Mucosa of descending colon (tissue), 3 donors: ENCODE data around the gene ATR. TPM values are rescaled to one million over a fixed set of nuclear protein-coding genes. Genes with fewer than 3 reads are reported as not detected.
"Not testable (repeated sequence)": the region's sequence is repeated elsewhere in the genome, so short reads cannot be mapped to it uniquely, and the experiment has no call there.

Experiments
- ATAC-seq: fragments of 200-7000 bp; cut with Tn5 transposase; one replicate; pipeline ENCODE4 v1.9.1; 2020; ENCODE audit warnings: mild to moderate bottlenecking, moderate library complexity
- DNase-seq, 3 donors: peaks; one replicate each; pipeline ENCODE4 v3.0.0-alpha.2; 2020
- H3K36me3 ChIP-seq: fragments of 200-600 bp; one replicate; pipeline ENCODE4 v1.8.0; 2021; ENCODE audit warnings: low read depth, mild to moderate bottlenecking
- H3K4me1 ChIP-seq: fragments of 200-600 bp; one replicate; pipeline ENCODE4 v1.8.0; 2021; ENCODE audit warnings: low read depth, mild to moderate bottlenecking
- H3K4me3 ChIP-seq: fragments of 200-600 bp; one replicate; pipeline ENCODE4 v1.8.0; 2021; ENCODE audit warnings: mild to moderate bottlenecking
- H3K9me3 ChIP-seq: fragments of 200-600 bp; one replicate; pipeline ENCODE4 v1.8.0; 2021; ENCODE audit warnings: mild to moderate bottlenecking
- intact Hi-C, 2 donors: fragments of 100-400 bp; cut with DNase I in 1 of 2; cut with micrococcal nuclease in 1 of 2; formaldehyde crosslinking; loops; one replicate each; pipeline versions ENCODE4 v1.11.0 to v1.11.1; 2022; cut with DNase I, micrococcal nuclease
- total RNA-seq, 3 donors: library from RNA; stranded (reverse); fragmentation: NEBNext Ultra II Directional in 2 of 3; extraction: Animal tissue kit (Norgen Biotek cat#: 25700) in 2 of 3; gene quantifications; one replicate each; pipeline versions ENCODE4 v1.2.1 to v1.2.4, GENCODE V29; 2021 to 2023
- TF ChIP-seq, protein P1 (sequence below): fragments of 200-600 bp; IDR thresholded peaks from one replicate; pipeline ENCODE4 v1.8.0; 2022; ENCODE audit warnings: antibody characterized with exemption, mild to moderate bottlenecking
- donor health status: DM: no; HTN: no; CAD: no; lungs with moderate emphysema.
- donor health status: DM: no; HTN: no; CAD: no.
- donor health status: DM: no; HTN: yes; CAD: no.

ATR gene
- total RNA-seq, 3 donors from 2014 or later = 16.0 to 21.1 (median 18.1) TPM

DNA sequence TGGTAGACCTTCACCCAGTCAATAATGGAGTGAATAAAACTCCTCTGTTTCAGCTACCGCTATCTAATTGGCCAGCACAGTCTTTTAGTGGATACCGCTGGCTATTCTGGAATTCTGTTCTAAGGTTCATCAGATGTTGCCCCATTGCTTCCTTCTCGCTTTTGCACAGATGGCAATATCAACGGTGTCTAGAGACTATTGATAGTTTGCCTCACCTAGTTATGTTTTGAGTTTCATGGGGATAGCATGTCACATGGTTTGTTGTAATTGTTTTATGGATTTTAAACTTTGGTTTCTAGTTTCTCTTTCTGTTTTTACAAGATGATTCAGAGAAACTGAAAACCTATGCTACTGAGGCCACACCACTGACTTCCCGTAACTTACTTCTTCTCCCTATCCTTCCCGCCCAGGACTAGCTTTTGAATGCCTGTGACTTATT, 132.7 kb downstream of the ATR start:
- Histone ChIP-seq H3K4me1 (peaks cover 13% of the 10 kb centered on the region), H3K4me3 (no peak overlapping the region), H3K9me3 (no peaks in the 10 kb centered on the region), H3K36me3 (no peaks in the 10 kb centered on the region)
- ATAC-seq (peak; percentile 71), DNase-seq (peak in 1 of 3 donors; percentile 53)
- intact Hi-C loops = no loop called here
- TF ChIP-seq, protein P1, sequence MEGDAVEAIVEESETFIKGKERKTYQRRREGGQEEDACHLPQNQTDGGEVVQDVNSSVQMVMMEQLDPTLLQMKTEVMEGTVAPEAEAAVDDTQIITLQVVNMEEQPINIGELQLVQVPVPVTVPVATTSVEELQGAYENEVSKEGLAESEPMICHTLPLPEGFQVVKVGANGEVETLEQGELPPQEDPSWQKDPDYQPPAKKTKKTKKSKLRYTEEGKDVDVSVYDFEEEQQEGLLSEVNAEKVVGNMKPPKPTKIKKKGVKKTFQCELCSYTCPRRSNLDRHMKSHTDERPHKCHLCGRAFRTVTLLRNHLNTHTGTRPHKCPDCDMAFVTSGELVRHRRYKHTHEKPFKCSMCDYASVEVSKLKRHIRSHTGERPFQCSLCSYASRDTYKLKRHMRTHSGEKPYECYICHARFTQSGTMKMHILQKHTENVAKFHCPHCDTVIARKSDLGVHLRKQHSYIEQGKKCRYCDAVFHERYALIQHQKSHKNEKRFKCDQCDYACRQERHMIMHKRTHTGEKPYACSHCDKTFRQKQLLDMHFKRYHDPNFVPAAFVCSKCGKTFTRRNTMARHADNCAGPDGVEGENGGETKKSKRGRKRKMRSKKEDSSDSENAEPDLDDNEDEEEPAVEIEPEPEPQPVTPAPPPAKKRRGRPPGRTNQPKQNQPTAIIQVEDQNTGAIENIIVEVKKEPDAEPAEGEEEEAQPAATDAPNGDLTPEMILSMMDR = no peak

DNA sequence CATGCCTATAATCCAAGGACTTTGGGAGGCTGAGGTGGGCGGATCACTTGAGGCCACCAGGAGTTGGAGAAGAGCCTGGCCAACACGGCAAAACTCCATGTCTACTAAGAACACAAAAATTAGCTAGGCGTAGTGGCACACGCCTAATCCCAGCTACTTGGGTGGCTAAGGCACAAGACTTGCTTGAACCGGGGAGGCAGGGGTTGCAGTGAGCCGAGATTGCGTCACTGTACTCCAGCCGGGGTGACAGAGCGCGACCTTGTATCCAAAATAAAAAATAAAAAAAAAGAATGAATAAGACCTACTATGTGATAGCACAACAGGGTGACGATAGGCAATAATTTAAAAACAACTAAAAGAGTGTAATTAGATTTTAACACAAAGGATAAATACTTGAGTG, 134.2 kb downstream of the ATR start:
- ATAC-seq (no peak), DNase-seq (no peak)
- H3K36me3 ChIP-seq = no peaks in the 10 kb centered on the region
- H3K4me1 ChIP-seq = peaks cover 13% of the 10 kb centered on the region
- intact Hi-C loops = no loop called here
- TF ChIP-seq, protein P1 = no peak
- H3K9me3 ChIP-seq = no peaks in the 10 kb centered on the region
- no peak overlapping the region for H3K4me3 ChIP-seq

DNA sequence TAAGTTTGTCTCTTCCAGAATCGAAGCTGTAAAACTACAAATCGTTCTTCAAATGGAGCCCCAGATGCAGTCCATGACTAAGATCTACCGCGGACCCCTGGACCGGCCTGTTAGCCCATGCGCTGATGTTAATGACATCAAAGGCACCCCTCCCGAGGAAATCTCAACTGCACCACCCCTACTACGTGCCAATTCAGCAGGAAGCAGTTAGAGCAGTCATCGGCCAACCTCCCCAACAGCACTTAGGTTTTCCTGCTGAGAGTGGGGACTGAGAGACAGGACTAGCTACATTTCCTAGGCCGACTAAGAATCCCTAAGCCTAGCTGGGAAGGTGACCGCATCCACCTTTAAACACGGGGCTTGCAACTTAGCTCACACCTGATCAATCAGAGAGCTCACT, 135.5 kb downstream of the ATR start:
- ATAC-seq, H3K36me3 ChIP-seq, DNase-seq, H3K9me3 ChIP-seq, intact Hi-C loops, H3K4me3 ChIP-seq: not testable (repeated sequence)
- H3K4me1 ChIP-seq = peaks cover 13% of the 10 kb centered on the region

DNA sequence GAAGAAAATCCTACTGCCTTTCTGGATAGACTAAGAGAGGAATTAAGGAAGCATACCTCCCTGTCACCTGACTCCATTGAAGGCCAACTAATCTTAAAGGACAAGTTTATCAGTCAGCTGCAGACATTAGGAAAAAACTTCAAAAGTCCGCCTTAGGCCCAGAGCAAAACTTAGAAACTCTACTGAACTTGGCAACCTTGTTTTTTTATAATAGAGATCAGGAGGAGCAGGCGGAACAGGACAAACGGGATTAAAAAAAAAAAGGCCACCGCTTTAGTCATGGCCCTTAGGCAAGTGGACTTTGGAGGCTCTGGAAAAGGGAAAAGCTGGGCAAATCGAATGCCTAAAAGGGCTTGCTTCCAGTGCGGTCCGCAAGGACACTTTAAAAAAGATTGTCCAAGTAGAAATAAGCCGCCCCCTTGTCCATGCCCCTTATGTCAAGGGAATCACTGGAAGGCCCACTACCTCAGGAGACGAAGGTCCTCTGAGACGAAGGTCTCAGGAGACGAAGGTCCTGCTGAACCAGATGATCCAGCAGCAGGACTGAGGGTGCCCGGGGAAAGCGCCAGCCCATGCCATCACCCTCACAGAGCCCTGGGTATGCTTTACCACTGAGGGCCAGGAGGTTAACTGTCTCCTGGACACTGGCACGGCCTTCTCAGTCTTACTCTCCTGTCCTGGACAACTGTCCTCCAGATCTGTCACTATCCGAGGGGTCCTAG, 138.9 kb downstream of the ATR start:
- ATAC-seq, intact Hi-C loops, DNase-seq, H3K9me3 ChIP-seq, H3K4me3 ChIP-seq, H3K4me1 ChIP-seq, H3K36me3 ChIP-seq: not testable (repeated sequence)

DNA sequence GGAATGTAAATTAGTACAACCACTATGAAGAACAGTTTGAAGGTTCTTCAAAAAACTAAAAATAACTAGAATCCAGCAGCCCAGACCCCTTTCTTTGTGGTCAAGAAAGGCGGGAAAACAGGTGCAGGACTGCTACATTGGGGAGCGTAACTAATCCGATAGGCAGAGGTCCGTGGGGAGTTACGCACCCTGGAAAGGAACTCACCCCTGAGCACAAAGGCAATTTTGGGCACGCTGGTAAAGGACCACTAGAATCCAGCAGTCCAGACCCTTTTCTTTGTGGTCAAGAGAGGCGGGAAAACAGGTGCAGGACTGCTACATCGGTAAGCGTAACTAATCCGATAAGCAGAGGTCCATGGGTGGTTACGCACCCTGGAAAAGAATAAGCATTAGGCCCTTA, 140.4 kb downstream of the ATR start:
- intact Hi-C loops, DNase-seq, H3K36me3 ChIP-seq, H3K4me1 ChIP-seq, ATAC-seq, H3K9me3 ChIP-seq, H3K4me3 ChIP-seq: not testable (repeated sequence)

DNA sequence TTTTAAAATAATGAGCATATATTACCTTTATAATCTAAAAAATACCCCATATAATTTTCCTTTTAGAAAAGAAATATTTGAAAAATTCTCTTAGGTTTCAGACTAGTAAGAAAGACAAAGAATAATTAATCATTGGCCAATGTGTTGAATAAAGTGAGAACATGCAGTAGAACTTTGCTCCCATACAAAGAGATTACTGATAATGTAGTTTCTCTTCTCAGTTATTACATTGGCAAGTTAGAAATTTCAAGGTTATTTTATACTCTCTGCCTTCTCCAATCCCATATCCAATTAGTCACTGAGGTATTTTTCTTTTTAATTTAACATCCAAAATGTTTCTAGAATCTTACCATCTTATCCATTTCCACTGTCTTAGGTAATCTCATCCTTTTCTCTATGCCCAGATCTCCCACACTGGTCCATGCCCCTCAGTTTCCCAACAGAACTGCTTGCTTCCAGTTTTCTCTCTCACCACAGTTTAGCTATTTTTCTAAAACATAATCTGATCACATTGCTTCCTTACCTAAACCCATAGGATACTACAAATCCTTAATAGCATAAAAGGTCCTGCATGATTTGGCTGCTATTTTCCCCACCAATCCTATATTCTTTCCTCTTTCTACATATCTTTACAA, 141.5 kb downstream of the ATR start:
- no peak for DNase-seq
- intact Hi-C loops = no loop called here
- no peaks in the 10 kb centered on the region for H3K4me1 ChIP-seq
- no peak overlapping the region for H3K4me3 ChIP-seq
- H3K36me3 ChIP-seq = no peaks in the 10 kb centered on the region
- TF ChIP-seq, protein P1 = no peak
- ATAC-seq = no peak
- no peaks in the 10 kb centered on the region for H3K9me3 ChIP-seq

DNA sequence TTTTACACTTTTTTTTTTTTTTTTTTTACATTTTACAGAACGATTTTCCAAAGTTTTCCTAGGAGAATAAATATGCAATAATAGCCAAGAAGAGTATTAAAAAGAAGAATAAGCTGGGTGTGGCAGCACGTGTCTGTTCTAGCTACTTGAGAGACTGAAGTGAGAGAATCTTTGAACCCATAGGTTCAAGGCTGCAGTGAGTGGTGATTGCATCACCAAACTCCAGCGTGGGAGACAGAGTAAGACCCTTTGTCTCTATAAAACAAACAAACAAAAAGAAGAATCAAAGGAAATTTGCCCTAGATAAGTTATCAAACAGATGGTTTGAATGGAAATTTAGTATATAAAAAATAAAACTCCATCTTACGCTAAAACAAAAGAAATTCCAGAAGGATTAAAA, 144.0 kb downstream of the ATR start:
- intact Hi-C loops = no loop called here
- H3K4me3 ChIP-seq = no peak overlapping the region
- ATAC-seq (no peak), DNase-seq (no peak)
- TF ChIP-seq, protein P1 = no peak
- H3K9me3 ChIP-seq = no peaks in the 10 kb centered on the region
- H3K36me3 ChIP-seq = no peaks in the 10 kb centered on the region
- H3K4me1 ChIP-seq = no peaks in the 10 kb centered on the region
